Measurements from ENCODE around the gene APRT. TPM values are rescaled to one million over a fixed set of nuclear protein-coding genes. Genes with fewer than 3 reads are reported as not detected.

APRT gene
- total and polyA plus RNA-seq, 10 of the 15 experiments (the other 5 are each of a cell fraction or from before 2014, with no cell fraction given) = 30.6 to 495 (median 166) TPM

DNA sequence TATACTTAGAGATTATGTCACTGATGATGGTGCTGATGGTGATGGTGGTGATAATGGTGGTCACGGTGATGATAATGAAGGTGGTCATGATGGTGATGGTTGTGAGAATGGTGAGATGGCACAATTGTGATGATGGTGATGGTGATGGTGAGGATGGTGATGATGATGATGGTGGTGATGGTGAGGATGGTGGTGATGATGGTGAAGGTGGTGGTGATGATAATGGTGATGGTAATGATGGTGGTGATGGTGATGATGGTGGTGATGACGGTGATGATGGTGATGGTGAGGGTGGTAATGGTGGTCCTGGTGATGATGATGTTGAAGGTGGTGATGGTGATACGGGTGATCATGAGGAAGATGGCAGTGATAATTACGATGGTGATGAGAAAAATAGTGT lies 13.7 kb downstream of the APRT start:
- no peaks in the 10 kb centered on the region for H3K9me3 ChIP-seq (replicated peaks; ENCODE audit: control insufficient read depth, insufficient read depth, low read length)
- RAD21 ChIA-PET (ENCODE audit: unreplicated experiment) = no interaction called here
- H3K4me2 ChIP-seq (ENCODE audit: control insufficient read depth, insufficient read depth) = no peak overlapping the region
- H3K36me3 ChIP-seq (ENCODE audit: control insufficient read depth in 2 of 2, insufficient read depth in 2 of 2, low read length in 1 of 2) = no peaks in the 10 kb centered on the region
- POLR2A ChIA-PET = interaction anchor here (0.6 kb wide), 1 partner anchor 836 kb away, joined by 3 read pairs; no protein-coding TSS in a partner anchor
- SMC1A ChIA-PET (ENCODE audit: uncharacterized antibody, unreplicated experiment) = no interaction called here
- FAIRE-seq (no peak), ATAC-seq (no peak), DNase-seq (ENCODE audit: low read depth, low spot score) (no peak)
- intact Hi-C loops (cut with micrococcal nuclease; ENCODE audit: unreplicated experiment) (no loop called here), in situ Hi-C loops (cut with MboI) (no loop called here)
- no peak overlapping the region for H3K4me3 ChIP-seq
- H3K9ac ChIP-seq (ENCODE audit: control insufficient read depth, insufficient read depth, low read length) = no peak overlapping the region
- no peaks in the 10 kb centered on the region for H3K27me3 ChIP-seq (replicated peaks in 1 of 2; ENCODE audit: control insufficient read depth in 2 of 2, insufficient read depth in 2 of 2, low read length in 1 of 2)
- TF ChIP-seq BCL11A (IDR thresholded peaks at IDR 0.05; ENCODE audit: low read depth, low read length) (no peak), MYB (IDR thresholded peaks at IDR 0.05; ENCODE audit: borderline replicate concordance, low read depth, low read length) (no peak), MTA3 (IDR thresholded peaks at IDR 0.05; ENCODE audit: borderline replicate concordance, low read length) (no peak), TCF3 (IDR thresholded peaks at IDR 0.05; ENCODE audit: borderline replicate concordance, insufficient read depth, low read depth, low read length) (no peak), EP300 (IDR thresholded peaks at IDR 0.05; ENCODE audit: borderline replicate concordance in 1 of 2, control insufficient read depth in 1 of 2, low read depth in 2 of 2, low read length in 2 of 2) (no peak), TAF1 (IDR thresholded peaks at IDR 0.05; ENCODE audit: borderline replicate concordance, low read depth, low read length) (no peak), BHLHE40 (IDR thresholded peaks at IDR 0.05; ENCODE audit: borderline replicate concordance in 1 of 2, low read depth in 2 of 2, low read length in 1 of 2) (no peak), ZZZ3 (IDR thresholded peaks at IDR 0.05; ENCODE audit: control insufficient read depth, insufficient read length, low read depth) (no peak), MYC (IDR thresholded peaks at IDR 0.05; ENCODE audit: insufficient read depth, insufficient read length, insufficient replicate concordance, low read length, severe bottlenecking) (no peak), ZNF24 (IDR thresholded peaks at IDR 0.05) (no peak), EGR1 (IDR thresholded peaks at IDR 0.05; ENCODE audit: borderline replicate concordance in 1 of 2, low read depth in 2 of 2, low read length in 2 of 2) (no peak), CHD4 (IDR thresholded peaks at IDR 0.05) (no peak), GABPA (IDR thresholded peaks at IDR 0.05; ENCODE audit: low read depth) (no peak), NFYB (IDR thresholded peaks at IDR 0.05; ENCODE audit: insufficient read depth, low read depth, low read length) (no peak), ZNF207 (IDR thresholded peaks at IDR 0.05; ENCODE audit: borderline replicate concordance) (no peak), ZSCAN29 (IDR thresholded peaks at IDR 0.05) (no peak), ETV6 (conservative IDR thresholded peaks at IDR 0.05 in 1 of 2, IDR thresholded peaks at IDR 0.05 in 1 of 2; ENCODE audit: borderline replicate concordance in 1 of 2, low read depth in 1 of 2) (no peak)
- TF ChIP-seq, protein P1, sequence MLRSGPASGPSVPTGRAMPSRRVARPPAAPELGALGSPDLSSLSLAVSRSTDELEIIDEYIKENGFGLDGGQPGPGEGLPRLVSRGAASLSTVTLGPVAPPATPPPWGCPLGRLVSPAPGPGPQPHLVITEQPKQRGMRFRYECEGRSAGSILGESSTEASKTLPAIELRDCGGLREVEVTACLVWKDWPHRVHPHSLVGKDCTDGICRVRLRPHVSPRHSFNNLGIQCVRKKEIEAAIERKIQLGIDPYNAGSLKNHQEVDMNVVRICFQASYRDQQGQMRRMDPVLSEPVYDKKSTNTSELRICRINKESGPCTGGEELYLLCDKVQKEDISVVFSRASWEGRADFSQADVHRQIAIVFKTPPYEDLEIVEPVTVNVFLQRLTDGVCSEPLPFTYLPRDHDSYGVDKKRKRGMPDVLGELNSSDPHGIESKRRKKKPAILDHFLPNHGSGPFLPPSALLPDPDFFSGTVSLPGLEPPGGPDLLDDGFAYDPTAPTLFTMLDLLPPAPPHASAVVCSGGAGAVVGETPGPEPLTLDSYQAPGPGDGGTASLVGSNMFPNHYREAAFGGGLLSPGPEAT (IDR thresholded peaks at IDR 0.05; ENCODE audit: low read depth) = no peak
- TF ChIP-seq, protein P2, sequence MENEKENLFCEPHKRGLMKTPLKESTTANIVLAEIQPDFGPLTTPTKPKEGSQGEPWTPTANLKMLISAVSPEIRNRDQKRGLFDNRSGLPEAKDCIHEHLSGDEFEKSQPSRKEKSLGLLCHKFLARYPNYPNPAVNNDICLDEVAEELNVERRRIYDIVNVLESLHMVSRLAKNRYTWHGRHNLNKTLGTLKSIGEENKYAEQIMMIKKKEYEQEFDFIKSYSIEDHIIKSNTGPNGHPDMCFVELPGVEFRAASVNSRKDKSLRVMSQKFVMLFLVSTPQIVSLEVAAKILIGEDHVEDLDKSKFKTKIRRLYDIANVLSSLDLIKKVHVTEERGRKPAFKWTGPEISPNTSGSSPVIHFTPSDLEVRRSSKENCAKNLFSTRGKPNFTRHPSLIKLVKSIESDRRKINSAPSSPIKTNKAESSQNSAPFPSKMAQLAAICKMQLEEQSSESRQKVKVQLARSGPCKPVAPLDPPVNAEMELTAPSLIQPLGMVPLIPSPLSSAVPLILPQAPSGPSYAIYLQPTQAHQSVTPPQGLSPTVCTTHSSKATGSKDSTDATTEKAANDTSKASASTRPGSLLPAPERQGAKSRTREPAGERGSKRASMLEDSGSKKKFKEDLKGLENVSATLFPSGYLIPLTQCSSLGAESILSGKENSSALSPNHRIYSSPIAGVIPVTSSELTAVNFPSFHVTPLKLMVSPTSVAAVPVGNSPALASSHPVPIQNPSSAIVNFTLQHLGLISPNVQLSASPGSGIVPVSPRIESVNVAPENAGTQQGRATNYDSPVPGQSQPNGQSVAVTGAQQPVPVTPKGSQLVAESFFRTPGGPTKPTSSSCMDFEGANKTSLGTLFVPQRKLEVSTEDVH (IDR thresholded peaks at IDR 0.05; ENCODE audit: low read depth, partially characterized antibody) = no peak
- H3K4me1 ChIP-seq (ENCODE audit: control insufficient read depth, insufficient read depth, low read length) = peaks cover 19% of the 10 kb centered on the region
- BruUV-seq (replicated peaks) = no TSS peak
- 99% methylated on average over 4 of the region's 4 CpGs for WGBS (ENCODE audit: insufficient coverage, insufficient replicate concordance, low lambda C conversion rate, missing lambda C conversion rate)
- H3K79me2 ChIP-seq (ENCODE audit: control insufficient read depth, insufficient read depth, low read length) = no peaks in the 10 kb centered on the region; the same call in 1 of the 2 replicates
- no peak overlapping the region for H3K27ac ChIP-seq (ENCODE audit: control insufficient read depth, insufficient read depth)
- H4K20me1 ChIP-seq (ENCODE audit: control insufficient read depth, insufficient read depth) = no peaks in the 10 kb centered on the region
- CTCF ChIA-PET = no interaction called here
- H2AFZ ChIP-seq (ENCODE audit: control insufficient read depth, low read depth, low read length) = no peak overlapping the region

Measured in GM12878 (cell line).